ENCODE measurements around the gene TMA7B.
A peak's percentile ranks its signal among the peaks of the same experiment; 100 is the strongest.

TMA7B gene

DNA sequence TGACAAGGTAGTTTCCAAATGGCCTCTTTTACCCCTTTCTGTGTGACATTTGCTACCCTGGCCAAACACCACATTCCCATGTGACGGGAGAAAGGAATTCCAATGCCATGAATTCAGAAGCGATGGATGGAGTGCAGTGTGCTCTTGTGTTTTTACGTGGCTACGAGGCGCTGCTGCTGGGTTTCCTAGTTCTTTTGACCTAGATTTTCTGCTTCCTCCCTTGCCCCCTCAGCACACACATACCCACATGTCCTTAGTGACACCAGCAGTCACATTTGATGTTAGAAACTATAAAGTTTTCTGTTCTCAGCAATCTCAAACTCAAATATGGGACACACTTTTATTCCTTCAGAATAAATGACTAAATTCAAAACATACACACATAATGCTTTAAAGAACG lies 7.8 kb upstream of the TMA7B start:
- DNase-seq (ENCODE audit: low read depth) = no peak

DNA sequence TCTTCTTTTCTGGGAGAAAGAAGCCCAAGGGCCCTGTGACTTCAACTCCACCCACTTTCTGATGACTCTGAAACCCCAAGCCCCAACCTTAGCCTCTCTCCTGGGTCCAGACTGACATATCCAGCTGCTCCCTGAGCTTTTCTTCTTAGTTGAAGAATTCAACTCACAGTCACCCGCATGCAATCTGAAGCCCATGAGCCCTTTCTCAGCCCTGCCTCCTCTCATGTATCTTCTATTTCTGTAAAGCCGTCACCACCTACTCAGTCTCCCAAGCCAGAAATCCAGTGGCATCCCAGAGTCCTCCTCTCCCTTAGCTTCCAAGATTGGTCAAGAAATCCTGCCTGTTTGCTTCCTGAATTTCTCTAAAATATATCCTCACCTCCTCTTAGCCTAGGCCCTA lies 7.1 kb upstream of the TMA7B start:
- no peak for DNase-seq (ENCODE audit: low read depth)

GRCh38 chr22:39954584-39955055 lies 5.6 kb upstream of the TMA7B start:
- no peak for DNase-seq (ENCODE audit: low read depth)

GRCh38 chr22:39955675-39956074 lies 4.5 kb upstream of the TMA7B start:
- DNase-seq (ENCODE audit: low read depth) = no peak

- no peak for DNase-seq (ENCODE audit: low read depth)
These were observed 3.1 kb upstream of the TMA7B start for GRCh38 chr22:39956932-39957664.

DNA sequence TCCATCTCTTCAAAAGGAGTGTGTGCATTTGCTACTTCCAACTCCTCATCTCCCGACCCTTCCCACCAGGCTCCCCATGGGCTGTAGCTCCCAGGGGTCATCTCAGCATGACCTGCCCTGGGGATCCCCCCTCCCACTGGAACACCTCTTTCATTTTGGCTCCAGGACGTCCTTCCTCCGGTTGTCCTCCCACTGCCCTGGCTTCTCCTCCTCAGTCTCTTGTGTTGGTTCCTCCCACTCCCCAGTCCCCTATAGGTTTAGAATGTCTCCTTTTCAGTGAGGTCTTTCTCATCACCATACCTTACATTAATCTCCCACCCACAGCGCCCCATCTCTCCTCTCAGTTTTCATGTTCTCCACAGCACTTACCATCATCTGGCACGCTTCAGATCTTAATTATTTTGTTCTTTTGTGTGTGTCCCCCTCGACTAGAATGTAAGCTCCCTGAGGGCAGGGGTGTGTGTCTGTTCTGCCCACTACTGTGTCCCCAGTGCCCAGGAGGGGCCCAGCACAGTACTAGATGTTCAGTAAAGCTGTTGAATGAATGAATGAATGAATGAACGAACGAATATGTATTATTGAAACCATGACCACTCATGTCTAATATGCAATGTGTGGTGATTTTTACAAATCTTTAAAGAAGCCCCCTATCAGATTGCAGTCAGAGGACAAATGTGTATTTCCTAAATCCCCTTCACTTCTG lies 2.0 kb upstream of the TMA7B start:
- no peak for DNase-seq (ENCODE audit: low read depth)

GRCh38 chr22:39958949-39959639 lies 1.1 kb upstream of the TMA7B start:
- DNase-seq (ENCODE audit: low read depth) = no peak

DNA sequence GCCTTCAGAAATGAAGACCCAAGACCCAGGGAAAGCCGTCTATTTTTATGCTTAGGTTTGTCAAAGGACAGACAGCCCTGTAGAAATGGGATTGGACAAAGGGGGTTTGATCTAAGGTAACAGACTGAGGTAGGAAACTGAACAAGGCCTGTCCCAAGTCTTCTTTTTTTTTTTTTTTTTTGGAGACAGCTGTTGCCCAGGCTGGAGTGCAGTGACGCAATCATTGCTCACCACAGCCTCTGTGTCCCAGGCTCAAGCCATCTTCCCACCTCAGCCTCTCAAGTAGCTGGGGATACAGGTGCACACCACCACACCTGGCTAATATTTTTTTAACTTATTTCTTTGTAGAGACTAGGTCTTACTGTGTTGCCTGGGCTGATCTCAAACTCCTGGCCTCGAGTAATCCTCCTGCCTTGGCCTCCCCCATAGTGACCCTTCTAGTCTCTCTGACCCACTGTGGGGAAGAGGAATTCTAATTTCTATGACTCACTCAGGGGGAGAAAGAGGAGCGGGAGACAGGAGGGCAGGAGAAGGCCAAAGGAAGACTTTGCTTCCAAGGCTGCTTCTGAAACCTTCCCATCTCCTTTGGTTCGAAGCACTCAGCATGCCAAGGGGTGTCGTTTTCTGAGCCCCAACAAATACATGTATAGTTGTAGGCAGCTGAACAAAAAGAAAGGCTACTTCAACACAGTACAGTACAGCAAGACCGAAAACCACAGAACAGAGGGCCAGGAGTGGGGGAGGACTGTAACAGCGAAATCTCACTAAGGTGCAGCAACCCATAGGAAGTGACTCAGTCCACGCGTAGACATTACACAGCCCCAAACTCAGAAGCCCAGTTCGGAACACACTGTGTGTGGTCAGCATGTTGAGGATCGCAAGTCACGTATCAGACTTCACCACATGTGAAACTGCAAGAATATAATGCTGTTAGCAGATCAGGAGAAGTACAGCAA lies 872 bp downstream of the TMA7B start:
- peak; percentile 44 for DNase-seq (ENCODE audit: low read depth)

- DNase-seq (ENCODE audit: low read depth) = no peak
These were observed 1.9 kb downstream of the TMA7B start for GRCh38 chr22:39962071-39962470.

DNA sequence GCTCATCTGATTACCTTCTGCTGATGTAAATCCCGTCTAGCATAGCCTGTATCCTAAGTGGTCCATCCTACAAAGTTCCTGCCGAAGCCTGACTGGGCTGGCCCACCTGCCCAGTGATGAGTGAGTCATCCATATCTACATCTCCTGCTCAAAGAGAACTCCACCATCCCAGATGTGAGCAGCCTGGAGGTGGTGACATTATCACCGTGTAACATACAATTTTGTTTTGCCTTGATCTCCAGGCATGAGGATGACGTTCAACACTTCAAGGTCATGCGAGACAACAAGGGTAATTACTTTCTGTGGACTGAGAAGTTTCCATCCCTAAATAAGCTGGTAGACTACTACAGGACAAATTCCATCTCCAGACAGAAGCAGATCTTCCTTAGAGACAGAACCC lies 5.6 kb downstream of the TMA7B start:
- DNase-seq (ENCODE audit: low read depth) = no peak

DNA sequence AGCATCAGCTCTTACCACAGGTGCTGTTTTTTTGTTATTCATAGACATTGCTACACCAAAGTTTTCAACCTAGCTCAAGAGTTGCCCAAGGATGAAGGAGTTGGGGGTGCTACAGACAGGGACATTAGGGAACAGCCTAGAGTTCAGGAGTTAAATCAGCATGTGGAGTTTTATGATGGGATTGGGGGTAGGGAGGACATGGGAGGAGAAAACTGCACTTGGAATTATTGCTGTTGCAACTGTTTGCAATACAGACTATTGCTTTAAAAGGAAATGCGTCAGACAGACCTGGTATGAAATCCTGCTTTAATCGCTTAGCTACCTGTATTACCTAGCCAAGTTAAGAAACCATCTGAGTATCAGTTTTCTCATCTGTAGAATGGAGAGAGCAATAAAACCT lies 6.3 kb downstream of the TMA7B start:
- DNase-seq (ENCODE audit: low read depth) = no peak

DNA sequence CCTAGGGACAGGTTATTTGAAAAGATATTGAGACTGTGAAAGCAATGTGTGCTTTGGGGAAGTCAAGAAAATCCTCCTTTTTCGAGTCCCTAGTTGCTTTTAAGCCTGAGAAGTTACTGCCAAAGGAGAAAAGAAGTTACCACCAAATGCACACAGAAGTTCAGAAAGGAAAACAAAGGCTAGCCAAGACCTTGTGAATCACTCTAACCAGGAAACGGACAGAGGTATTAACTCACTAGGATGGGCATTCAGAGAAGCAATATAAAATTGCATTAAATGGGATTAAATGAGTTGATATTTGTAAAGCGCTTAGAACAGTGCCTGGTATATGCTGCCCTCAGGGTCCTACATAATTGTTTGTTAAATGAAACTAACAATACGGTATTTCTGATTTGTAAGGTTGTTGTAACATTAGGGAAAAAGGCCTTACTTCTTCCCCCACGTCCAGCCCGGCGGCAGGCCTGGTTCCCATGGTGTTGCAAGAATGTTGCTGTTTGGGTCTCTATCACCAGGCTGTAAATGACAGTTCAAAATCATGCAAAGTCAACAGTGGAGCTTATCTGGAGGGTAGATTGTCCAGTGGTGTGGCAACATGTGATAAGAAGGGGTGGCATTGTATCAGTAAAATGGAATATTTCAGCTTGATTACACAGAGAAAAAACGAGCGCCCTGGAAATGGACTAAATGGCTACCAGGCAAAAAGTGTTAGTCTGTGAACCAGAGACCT lies 7.1 kb downstream of the TMA7B start:
- no peak for DNase-seq (ENCODE audit: low read depth)

GRCh38 chr22:39967996-39968972 lies 8.1 kb downstream of the TMA7B start:
- DNase-seq (ENCODE audit: low read depth) = no peak

DNA sequence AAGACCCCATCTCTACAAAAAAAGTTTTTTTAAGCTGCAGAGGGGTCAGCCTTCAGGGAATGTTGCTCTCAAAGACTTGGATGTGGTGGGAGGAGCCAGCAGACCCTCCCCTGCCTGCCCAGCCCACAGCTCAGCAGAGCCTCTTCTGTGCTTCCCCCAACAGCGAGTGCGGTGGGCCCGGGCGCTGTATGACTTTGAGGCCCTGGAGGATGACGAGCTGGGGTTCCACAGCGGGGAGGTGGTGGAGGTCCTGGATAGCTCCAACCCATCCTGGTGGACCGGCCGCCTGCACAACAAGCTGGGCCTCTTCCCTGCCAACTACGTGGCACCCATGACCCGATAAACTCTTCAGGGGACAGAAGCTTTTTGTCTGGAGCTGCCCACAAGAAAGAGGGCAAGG lies 10.5 kb downstream of the TMA7B start:
- DNase-seq (ENCODE audit: low read depth) = no peak

GRCh38 chr22:39972641-39973040 lies 12.4 kb downstream of the TMA7B start:
- DNase-seq (ENCODE audit: low read depth) = no peak

DNA sequence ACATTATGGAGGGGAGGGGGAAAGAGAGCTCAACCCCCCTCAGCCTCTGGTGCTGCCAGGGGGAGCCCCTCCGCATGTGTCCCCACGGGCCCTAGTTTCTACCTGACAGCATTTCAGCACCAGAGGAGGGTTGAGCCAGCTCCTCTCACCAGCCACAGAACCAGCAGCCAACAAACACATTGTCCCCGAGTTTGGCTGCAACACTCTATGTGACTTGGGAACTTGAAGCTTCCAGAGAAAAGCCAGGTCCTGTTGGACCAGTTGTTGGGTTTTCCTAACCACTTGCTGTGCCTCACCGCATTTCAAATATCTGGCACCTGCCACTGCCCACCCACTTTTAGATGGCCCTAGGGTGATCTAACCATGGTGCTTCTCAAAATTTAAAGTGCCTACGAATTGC lies 13.5 kb downstream of the TMA7B start:
- no peak for DNase-seq (ENCODE audit: low read depth)

DNA sequence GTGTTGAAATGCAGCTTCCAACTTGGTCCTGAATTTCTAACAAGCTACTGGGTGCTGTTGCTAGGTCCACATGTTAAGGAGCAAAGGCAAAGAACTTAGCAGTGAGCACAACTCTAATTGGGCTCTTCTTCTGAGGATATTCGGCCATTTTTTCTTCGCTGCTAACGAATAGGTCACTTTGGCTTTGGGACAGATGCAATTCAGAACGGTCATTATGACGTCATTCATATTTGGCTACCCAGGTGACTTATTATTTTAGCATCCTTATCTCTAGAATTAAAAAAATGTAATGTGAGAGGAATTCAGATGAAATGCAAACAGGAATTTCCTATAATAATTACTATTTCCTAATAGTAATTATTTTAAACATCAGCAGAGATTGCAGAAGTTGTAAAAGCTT lies 13.9 kb downstream of the TMA7B start:
- DNase-seq (ENCODE audit: low read depth) = no peak

- no peak for DNase-seq (ENCODE audit: low read depth)
These were observed 18.9 kb downstream of the TMA7B start for GRCh38 chr22:39979048-39979447.

DNA sequence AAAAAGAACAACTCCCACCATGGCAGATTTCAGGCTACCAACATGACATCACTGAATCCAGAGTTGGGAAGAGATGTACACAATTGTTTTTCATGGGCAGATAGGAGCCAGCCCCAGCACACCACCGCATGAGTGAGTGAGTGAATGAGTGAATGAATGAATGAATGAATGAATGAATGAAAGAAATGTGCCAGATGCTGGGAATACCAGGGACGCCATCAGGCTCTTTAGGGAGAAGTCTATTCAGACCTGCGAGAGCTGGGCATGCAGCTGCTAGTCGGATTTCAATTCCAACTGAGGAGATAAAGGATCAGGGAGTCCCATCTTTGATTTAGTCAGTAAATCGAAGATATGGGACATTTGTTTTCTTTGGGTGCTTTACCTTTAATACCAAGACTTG lies 19.3 kb downstream of the TMA7B start:
- no peak for DNase-seq (ENCODE audit: low read depth)

GRCh38 chr22:39980596-39980995 lies 20.4 kb downstream of the TMA7B start:
- no peak for DNase-seq (ENCODE audit: low read depth)
